Astrocyte (in vitro differentiated cells and primary cell): ENCODE measurements around the gene TMEM143. TPM values are rescaled to one million over a fixed set of nuclear protein-coding genes. Genes with fewer than 3 reads are reported as not detected.

Source experiments
- DNase-seq: peaks from one replicate; pipeline ENCODE4 v3.0.0-alpha.2; 2010; ENCODE audit warnings: low read depth
- FAIRE-seq: peaks from 2 replicates; lab custom pipeline; 2011; peaks lifted over from hg19 to GRCh38; lab: Jason Lieb, UNC
- H2AFZ ChIP-seq: 2 replicates; pipeline ENCODE4 v1.6.0; 2012; ENCODE audit warnings: low read depth, low read length, inconsistent platforms
- H3K27ac ChIP-seq: 2 replicates; pipeline ENCODE4 v1.5.1; 2011; ENCODE audit warnings: low read depth, low read length, inconsistent platforms
- H3K27me3 ChIP-seq: 2 replicates; pipeline ENCODE4 v1.6.0; 2011; ENCODE audit warnings: low read length, inconsistent platforms; ENCODE audit not compliant: insufficient read depth
- H3K36me3 ChIP-seq: 2 replicates; pipeline ENCODE4 v1.5.1; 2011; ENCODE audit warnings: low read length, inconsistent platforms; ENCODE audit not compliant: insufficient read depth
- H3K4me1 ChIP-seq: 2 replicates; pipeline ENCODE4 v1.5.1; 2011; ENCODE audit warnings: low read length, inconsistent platforms; ENCODE audit not compliant: insufficient read depth
- H3K4me2 ChIP-seq: 2 replicates; pipeline ENCODE4 v1.6.0; 2012; ENCODE audit warnings: low read length, inconsistent platforms
- H3K4me3 ChIP-seq: 2 replicates; pipeline ENCODE4 v1.5.1; 2011; ENCODE audit warnings: low read depth, mild to moderate bottlenecking, low read length, inconsistent platforms; ENCODE audit not compliant: insufficient read depth
- H3K79me2 ChIP-seq: 2 replicates; pipeline ENCODE4 v1.6.0; 2012; ENCODE audit warnings: mild to moderate bottlenecking, low read length, inconsistent platforms; ENCODE audit not compliant: insufficient read depth
- H3K9ac ChIP-seq: 2 replicates; pipeline ENCODE4 v1.6.0; 2012; ENCODE audit warnings: mild to moderate bottlenecking, low read length, inconsistent platforms
- H3K9me3 ChIP-seq: 2 replicates; pipeline ENCODE4 v1.5.1; 2012; ENCODE audit warnings: low read depth, mild to moderate bottlenecking, low read length, inconsistent platforms; ENCODE audit not compliant: insufficient read depth
- H4K20me1 ChIP-seq: 2 replicates; pipeline ENCODE4 v1.6.0; 2012; ENCODE audit warnings: low read length, inconsistent platforms; ENCODE audit not compliant: insufficient read depth
- H3K27ac Mint-ChIP-seq: one replicate; pipeline ENCODE4 v1.8.0; 2021; ENCODE audit warnings: mild to moderate bottlenecking, mixed read lengths; ENCODE audit not compliant: unreplicated experiment
- H3K27me3 Mint-ChIP-seq: one replicate; pipeline ENCODE4 v1.8.0; 2021; ENCODE audit warnings: low read depth, mixed read lengths; ENCODE audit not compliant: unreplicated experiment
- H3K36me3 Mint-ChIP-seq: one replicate; pipeline ENCODE4 v1.8.0; 2021; ENCODE audit warnings: low read depth, mixed read lengths; ENCODE audit not compliant: unreplicated experiment
- H3K4me1 Mint-ChIP-seq: one replicate; pipeline ENCODE4 v1.8.0; 2021; ENCODE audit warnings: low read depth, mixed read lengths; ENCODE audit not compliant: unreplicated experiment
- H3K4me3 Mint-ChIP-seq: one replicate; pipeline ENCODE4 v1.8.0; 2021; ENCODE audit warnings: mild to moderate bottlenecking, moderate library complexity, mixed read lengths; ENCODE audit not compliant: unreplicated experiment
- H3K9me3 Mint-ChIP-seq: one replicate; pipeline ENCODE4 v1.8.0; 2021; ENCODE audit warnings: mild to moderate bottlenecking, mixed read lengths; ENCODE audit not compliant: unreplicated experiment
- EZH2 ChIP-seq: IDR thresholded peaks from 2 replicates; pipeline ENCODE4 v1.6.1; 2012; ENCODE audit warnings: mild to moderate bottlenecking, low read length, inconsistent platforms; ENCODE audit not compliant: insufficient read depth
- total RNA-seq: library from RNA; stranded (reverse); gene quantifications from 2 replicates; pipeline ENCODE4 v1.2.1, GENCODE V29; 2021
- TF ChIP-seq, protein P1 (sequence below): IDR thresholded peaks from 2 replicates; pipeline ENCODE4 v1.5.1; 2011; ENCODE audit warnings: low read depth, mild to moderate bottlenecking, inconsistent platforms, low read length, moderate library complexity; ENCODE audit not compliant: insufficient read depth

The TMEM143 gene
- total RNA-seq, 1 donor from 2014 or later: 8.7 TPM

GRCh38 chr19:48405010-48405659 lies 41.4 kb upstream of the TMEM143 start:
- H3K9me3 Mint-ChIP-seq: peaks cover 4% of the 10 kb centered on the region
- no peak overlapping the region for H3K9ac ChIP-seq
- no peak overlapping the region for H2AFZ ChIP-seq
- H3K27ac ChIP-seq: no peak overlapping the region
- DNase-seq: no peak
- no peak overlapping the region for H3K4me3 Mint-ChIP-seq
- no peaks in the 10 kb centered on the region for H3K36me3 ChIP-seq
- H3K27me3 ChIP-seq: no peaks in the 10 kb centered on the region
- FAIRE-seq: no peak
- no peaks in the 10 kb centered on the region for H3K79me2 ChIP-seq
- TF ChIP-seq, protein P1, sequence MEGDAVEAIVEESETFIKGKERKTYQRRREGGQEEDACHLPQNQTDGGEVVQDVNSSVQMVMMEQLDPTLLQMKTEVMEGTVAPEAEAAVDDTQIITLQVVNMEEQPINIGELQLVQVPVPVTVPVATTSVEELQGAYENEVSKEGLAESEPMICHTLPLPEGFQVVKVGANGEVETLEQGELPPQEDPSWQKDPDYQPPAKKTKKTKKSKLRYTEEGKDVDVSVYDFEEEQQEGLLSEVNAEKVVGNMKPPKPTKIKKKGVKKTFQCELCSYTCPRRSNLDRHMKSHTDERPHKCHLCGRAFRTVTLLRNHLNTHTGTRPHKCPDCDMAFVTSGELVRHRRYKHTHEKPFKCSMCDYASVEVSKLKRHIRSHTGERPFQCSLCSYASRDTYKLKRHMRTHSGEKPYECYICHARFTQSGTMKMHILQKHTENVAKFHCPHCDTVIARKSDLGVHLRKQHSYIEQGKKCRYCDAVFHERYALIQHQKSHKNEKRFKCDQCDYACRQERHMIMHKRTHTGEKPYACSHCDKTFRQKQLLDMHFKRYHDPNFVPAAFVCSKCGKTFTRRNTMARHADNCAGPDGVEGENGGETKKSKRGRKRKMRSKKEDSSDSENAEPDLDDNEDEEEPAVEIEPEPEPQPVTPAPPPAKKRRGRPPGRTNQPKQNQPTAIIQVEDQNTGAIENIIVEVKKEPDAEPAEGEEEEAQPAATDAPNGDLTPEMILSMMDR: no peak
- no peak for TF ChIP-seq EZH2
- no peaks in the 10 kb centered on the region for H4K20me1 ChIP-seq
- H3K4me3 ChIP-seq: no peak overlapping the region
- peaks cover 6% of the 10 kb centered on the region for H3K9me3 ChIP-seq
- H3K4me2 ChIP-seq: no peak overlapping the region
- peaks cover 2% of the 10 kb centered on the region for H3K4me1 Mint-ChIP-seq
- no peaks in the 10 kb centered on the region for H3K27me3 Mint-ChIP-seq
- no peak overlapping the region for H3K27ac Mint-ChIP-seq
- no peaks in the 10 kb centered on the region for H3K4me1 ChIP-seq
- H3K36me3 Mint-ChIP-seq: peaks cover 17% of the 10 kb centered on the region

DNA sequence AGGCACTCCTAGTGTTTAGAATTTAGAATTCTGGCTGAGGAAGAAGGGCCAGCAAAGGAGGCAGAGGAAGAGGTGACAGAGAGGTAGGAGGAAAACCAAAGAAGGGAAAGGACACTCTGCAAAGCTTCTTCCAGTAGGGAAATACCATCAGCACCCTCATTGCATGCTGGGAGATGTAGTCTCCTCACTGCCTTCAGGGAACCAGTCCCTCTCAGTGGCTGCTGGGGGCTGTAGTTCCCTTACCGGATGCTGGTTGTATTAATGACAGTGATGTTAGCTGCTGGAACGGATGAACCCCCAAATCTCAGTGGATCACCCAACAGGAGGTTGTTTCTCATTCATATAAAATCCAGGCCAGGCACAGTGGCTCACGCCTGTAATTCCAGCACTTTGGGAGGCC lies 39.9 kb upstream of the TMEM143 start:
- no peak overlapping the region for H3K4me3 ChIP-seq
- no peak overlapping the region for H2AFZ ChIP-seq
- Mint-ChIP-seq H3K4me3 (peak overlapping the region; percentile 17), H3K27me3 (no peaks in the 10 kb centered on the region), H3K36me3 (peaks cover 9% of the 10 kb centered on the region), H3K4me1 (peaks cover 2% of the 10 kb centered on the region), H3K9me3 (peaks cover 2% of the 10 kb centered on the region), H3K27ac (no peak overlapping the region)
- no peaks in the 10 kb centered on the region for H4K20me1 ChIP-seq
- peaks cover 4% of the 10 kb centered on the region for H3K9me3 ChIP-seq
- H3K36me3 ChIP-seq: no peaks in the 10 kb centered on the region
- H3K79me2 ChIP-seq: no peaks in the 10 kb centered on the region
- no peak overlapping the region for H3K27ac ChIP-seq
- no peaks in the 10 kb centered on the region for H3K27me3 ChIP-seq
- H3K4me2 ChIP-seq: no peak overlapping the region
- H3K4me1 ChIP-seq: no peaks in the 10 kb centered on the region
- peak; percentile 56 for DNase-seq
- H3K9ac ChIP-seq: no peak overlapping the region
- no peak for TF ChIP-seq EZH2
- TF ChIP-seq, protein P1: no peak
- FAIRE-seq: no peak

GRCh38 chr19:48401287-48401686 lies 37.5 kb upstream of the TMEM143 start:
- DNase-seq: no peak
- Histone ChIP-seq H3K36me3 (no peaks in the 10 kb centered on the region), H3K9me3 (peaks cover 4% of the 10 kb centered on the region), H3K4me3 (no peak overlapping the region), H3K4me2 (no peak overlapping the region), H2AFZ (no peak overlapping the region), H3K79me2 (peaks cover 2% of the 10 kb centered on the region), H3K27me3 (no peaks in the 10 kb centered on the region), H3K4me1 (peaks cover 3% of the 10 kb centered on the region), H4K20me1 (no peaks in the 10 kb centered on the region), H3K9ac (no peak overlapping the region), H3K27ac (no peak overlapping the region)
- no peak overlapping the region for H3K4me3 Mint-ChIP-seq
- FAIRE-seq: no peak
- peaks cover 3% of the 10 kb centered on the region for H3K9me3 Mint-ChIP-seq
- peaks cover 9% of the 10 kb centered on the region for H3K4me1 Mint-ChIP-seq
- peaks cover 11% of the 10 kb centered on the region for H3K36me3 Mint-ChIP-seq
- H3K27me3 Mint-ChIP-seq: no peaks in the 10 kb centered on the region
- H3K27ac Mint-ChIP-seq: no peak overlapping the region
- no peak for TF ChIP-seq EZH2
- TF ChIP-seq, protein P1: no peak
